ENCODE measurements around the gene TAMALIN.

The TAMALIN gene

DNA sequence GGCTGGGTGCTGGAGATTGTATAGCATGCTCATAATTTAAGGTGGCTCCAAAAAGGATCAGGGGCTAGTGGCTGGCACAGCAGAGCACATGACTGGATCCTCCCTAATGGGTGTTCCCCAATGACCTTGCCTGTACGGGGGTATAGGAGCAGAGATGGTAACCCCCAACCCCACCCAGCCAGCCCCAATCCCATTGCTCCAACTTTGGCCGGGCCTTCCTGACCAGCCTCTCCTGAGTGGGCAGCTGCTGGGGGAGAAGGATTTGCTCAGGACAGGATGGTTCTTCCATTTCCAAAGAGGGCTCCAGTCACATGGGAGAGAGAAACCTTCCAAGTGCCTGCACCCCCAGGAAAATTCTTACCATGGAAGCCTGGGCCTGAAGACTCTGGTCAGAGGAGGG lies 29.2 kb downstream of the TAMALIN start:
- no peak for DNase-seq (ENCODE audit: low read depth)
- TF ChIP-seq CTCF (conservative IDR thresholded peaks at IDR 0.05; ENCODE audit: low read depth, low read length): no peak

GRCh38 chr12:52036587-52037171 lies 29.9 kb downstream of the TAMALIN start:
- peak; percentile 72 for DNase-seq (ENCODE audit: low read depth)
- H3K4me3 ChIP-seq (ENCODE audit: low read depth, low read length): peak overlapping the region; percentile 41
- TF ChIP-seq CTCF (conservative IDR thresholded peaks at IDR 0.05; ENCODE audit: low read depth, low read length): no peak

More for the DNA sequence above, 29.2 kb downstream of the TAMALIN start:
- no peak overlapping the region for H3K4me3 ChIP-seq (ENCODE audit: low read depth, low read length)

DNA sequence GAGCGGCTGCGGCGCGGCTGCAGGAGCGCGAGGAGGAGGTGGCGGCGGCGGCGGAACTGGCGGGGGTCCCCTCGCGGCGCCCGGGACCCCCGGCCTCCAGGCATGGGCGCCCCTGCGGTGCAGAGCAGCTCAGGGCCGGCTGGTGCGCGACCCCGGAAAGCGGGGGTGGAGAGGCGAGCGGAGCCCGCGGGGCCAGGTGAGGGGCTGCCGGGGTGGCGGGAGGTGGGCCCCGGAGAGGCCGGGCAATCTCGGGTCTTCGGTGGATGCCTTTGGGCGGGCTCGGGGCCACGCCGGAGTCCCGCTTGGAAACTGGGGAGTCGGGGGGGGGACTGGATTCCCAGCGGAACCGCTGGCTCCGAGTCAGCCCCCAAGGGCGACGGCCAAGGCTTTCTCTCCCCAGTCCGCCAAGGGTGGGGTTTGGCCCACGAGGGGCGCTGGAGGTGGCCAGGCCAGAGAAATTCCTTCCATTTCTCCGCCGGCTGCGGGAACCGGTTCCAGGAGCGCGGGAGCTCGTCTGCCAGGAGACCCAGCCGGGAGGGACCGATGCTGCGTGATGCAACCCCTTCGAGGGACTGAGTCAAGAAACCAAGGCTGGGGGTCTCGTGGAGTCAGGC lies 30.6 kb downstream of the TAMALIN start:
- peak; percentile 62 for DNase-seq (ENCODE audit: low read depth)
- H3K4me3 ChIP-seq (ENCODE audit: low read depth, low read length): peak overlapping the region; percentile 60
- peak; percentile 22 for TF ChIP-seq CTCF (conservative IDR thresholded peaks at IDR 0.05; ENCODE audit: low read depth, low read length)

DNA sequence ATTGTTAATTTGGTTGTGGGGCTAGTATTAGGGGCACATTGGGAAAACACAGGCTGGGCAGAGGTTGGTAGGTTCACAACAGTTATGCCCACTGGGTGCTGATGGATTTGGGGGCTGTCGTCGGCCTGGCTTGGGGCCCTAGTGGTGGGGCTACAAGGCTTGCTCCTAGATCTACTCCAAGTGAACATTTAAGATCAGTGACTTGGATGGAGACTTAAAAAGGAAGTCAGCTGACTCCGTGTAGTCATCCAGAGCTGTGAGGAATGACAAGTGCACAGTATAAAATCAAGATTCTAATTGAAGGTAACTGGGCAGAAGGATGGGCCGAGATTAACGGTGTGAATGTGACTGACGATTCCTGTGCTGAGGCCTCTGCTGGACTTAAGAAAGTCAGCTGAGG lies 31.7 kb downstream of the TAMALIN start:
- no peak for TF ChIP-seq CTCF (conservative IDR thresholded peaks at IDR 0.05; ENCODE audit: low read depth, low read length)
- DNase-seq (ENCODE audit: low read depth): peak; percentile 29
- no peak overlapping the region for H3K4me3 ChIP-seq (ENCODE audit: low read depth, low read length)

GRCh38 chr12:52041035-52041434 lies 34.3 kb downstream of the TAMALIN start:
- no peak for DNase-seq (ENCODE audit: low read depth)
- TF ChIP-seq CTCF (conservative IDR thresholded peaks at IDR 0.05; ENCODE audit: low read depth, low read length): no peak
- H3K4me3 ChIP-seq (ENCODE audit: low read depth, low read length): no peak overlapping the region

- no peak for TF ChIP-seq CTCF (conservative IDR thresholded peaks at IDR 0.05; ENCODE audit: low read depth, low read length)
- H3K4me3 ChIP-seq (ENCODE audit: low read depth, low read length): no peak overlapping the region
- DNase-seq (ENCODE audit: low read depth): peak; percentile 53
These were observed 35.0 kb downstream of the TAMALIN start for GRCh38 chr12:52041695-52042123.
